Activated CD4-positive, alpha-beta T cell treated with anti-CD3 and anti-CD28 coated beads for 4 hours (primary cell): ENCODE results near the gene STXBP5.

ENCODE experiments used
- DNase-seq, 2 donors: peaks; one replicate each; pipeline ENCODE4 v3.0.0-alpha.2; 2020

STXBP5 gene

DNA sequence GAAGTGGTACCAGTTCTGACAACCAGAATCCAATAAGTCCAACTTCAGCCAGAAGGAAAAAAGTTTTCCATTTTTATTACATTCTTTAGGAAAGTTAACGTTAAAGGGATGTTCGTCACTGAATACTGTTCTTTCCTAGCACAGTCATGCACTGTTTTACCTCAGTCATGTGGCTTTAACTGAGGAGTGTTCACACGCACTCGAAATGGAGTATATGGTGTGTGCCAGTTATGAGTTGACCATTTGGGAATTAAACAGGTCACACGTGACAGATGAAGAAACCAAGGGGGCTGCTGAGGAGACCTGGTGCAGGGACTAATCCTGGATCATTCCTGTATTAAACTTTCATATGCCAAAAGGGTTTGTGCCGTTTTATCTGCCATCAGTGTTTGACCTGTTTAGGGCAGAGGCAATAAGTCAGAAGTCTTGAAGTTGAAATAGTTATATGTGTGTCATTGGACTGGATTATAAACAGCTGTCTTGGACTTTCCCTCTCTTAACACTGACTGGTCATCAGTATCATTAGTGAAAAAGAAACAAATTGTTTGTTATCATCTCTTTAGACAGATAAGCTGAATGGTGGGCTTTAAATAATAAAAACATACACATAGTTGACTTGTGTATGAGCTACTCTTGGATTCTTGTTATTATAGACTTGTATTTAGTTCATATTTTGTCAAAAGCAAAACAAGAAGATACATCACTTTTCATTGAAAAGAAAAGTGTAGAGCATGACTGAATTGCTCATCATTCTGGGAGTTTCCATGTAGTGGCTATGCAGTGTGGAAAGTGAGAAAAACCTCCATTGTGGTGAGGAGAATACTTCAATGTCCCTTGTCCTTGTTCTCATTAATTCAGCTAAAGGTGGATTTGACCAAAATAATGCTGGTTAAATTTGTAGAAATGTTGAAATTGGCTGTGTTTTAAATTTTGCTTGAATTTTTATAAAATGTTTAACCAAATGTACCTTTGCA, 180.8 kb downstream of the STXBP5 start:
- no peak for DNase-seq

DNA sequence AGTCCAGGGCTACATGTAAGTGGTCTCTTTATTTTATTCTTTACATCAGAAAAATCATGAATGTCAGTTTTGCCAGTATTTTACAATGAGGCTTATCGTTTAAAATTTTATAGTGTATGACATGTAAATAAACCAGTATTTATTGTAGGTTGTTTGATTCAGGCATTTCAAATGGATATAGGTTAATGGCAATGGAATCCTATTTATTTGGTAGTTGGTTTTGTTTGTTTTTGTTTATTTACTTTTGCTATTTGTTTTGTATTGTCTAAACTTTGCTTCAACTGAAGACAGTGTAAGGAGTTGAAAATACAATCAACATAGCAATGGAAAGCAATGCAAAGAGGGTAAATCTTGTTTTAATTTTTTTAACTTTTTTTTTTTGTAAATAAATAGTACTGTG, 185.2 kb downstream of the STXBP5 start:
- DNase-seq, result no peak

DNA sequence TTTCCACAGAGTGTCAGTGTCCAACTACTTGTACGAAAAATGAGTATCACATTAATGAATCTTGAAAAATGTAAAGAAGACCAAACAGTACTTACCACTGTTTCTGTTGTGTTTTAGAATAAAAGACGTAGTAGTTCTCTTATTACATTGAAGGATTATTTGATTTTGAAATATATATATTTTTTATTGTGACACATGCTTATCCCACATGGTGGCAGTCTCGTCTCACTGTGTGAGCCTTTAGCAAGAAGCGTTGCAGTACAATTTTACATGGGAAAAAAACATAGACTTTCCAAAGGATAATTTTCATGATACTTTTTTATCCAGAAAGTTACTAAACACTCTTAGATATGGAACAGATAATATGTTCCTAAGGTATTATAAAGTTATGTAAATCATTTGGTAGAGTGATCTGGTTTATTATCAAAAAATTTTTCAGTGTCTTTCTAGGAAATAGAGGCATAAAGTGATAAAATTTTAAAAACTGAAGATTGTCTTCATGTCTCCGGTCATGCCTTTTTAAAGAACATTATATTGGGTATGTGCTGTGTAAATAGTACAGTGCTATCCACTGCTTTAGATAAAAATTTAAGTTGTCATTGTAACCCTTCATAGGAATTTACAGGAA, 186.8 kb downstream of the STXBP5 start:
- DNase-seq, result no peak

GRCh38 chr6:147392917-147393625, 188.9 kb downstream of the STXBP5 start:
- DNase-seq, result no peak

DNA sequence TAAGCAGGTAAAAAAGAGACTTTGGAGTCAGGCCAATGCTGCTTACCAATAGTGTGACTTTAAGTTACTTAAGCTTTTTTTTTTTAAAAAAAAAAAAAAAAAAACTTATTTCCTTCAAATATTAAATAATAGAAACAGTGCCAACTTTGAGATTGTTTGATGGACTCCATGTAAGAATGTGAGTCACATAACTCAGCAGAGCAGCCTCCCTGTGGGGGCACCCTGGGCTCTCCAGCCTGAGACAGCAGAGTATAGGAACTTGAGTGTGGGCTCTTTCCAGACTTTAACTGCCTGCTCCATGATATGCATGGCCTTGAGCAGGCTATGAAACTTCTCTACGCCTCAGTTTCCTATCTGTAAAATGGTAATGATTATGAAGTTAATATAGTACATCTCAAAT, 190.9 kb downstream of the STXBP5 start:
- DNase-seq, result no peak

- no peak for DNase-seq
These were observed 193.1 kb downstream of the STXBP5 start for GRCh38 chr6:147397306-147397705.

DNA sequence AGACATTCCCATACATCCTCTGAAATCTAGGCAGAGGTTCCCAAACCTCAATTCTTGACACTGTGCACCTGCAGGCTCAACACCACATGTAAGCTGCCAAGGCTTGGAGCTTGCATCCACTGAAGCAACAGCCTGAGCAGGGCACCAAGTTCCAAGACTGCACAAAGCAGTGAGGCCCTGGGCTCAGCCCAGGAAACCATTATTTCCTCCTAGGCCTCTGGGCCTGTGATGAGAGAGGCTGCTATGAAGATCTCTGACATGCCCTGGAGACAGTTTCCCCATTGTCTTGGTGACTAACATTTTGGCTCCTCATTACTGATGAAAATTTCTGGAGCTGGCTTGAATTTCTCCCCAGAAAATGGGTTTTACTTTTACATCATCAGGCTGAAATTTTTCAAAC, 196.8 kb downstream of the STXBP5 start:
- no peak for DNase-seq

DNA sequence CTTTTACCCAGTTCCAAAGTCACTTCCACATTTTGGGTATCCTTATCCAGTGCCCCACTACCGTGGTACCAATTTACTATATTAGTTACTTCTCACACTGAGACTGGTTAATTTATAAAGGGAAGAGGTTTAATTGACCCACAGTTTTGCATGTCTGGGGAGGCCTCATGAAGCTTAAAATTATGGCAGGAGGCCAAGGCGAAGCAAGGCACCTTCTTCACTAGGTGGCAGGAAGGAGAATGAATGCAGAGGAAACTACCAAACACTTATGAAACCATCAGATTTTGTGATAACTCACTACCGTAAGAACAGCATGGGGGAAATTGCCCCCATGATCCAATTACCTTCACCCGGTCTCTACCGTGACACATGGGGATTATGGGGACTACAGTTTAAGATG, 197.6 kb downstream of the STXBP5 start:
- no peak for DNase-seq

DNA sequence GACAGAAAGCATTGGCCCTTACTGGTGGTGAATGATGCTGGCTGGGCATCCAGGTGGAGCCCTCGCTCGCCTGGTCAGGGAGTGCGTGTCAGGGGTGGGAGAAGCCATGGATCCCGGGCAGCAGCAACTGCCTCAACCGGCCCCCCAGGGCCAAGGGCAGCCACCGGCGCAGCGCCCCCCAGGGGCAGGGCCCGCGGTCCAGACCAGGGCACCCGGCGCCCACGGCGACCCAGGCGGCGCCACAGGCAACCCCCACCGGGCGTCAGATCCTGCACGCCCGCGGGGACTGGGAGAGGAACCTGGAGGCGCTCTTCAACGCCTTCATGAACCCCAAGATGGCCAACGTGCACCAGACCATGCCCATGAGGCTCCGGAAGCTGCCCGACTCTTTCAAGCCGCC, 202.6 kb downstream of the STXBP5 start:
- DNase-seq, result no peak

GRCh38 chr6:147407571-147407970, 203.4 kb downstream of the STXBP5 start:
- no peak for DNase-seq

DNA sequence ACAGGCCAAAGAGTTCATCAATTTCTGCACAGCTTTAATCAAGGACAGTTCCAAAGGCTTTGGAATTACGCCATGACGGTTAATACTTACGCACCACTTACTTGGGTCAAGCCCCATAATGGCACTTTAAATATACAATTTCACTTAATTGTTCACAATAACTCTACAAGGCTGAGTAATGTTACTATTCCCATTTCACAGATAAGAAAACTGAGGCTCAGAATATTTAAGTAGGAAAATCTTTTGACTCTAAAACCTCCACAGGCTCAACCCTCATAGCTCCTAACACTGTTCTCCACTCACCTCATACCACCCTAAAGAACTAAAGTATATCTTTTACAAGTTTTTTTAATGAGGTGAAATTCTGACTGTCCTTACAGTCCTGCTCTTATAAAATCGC, 212.4 kb downstream of the STXBP5 start:
- DNase-seq, result no peak

DNA sequence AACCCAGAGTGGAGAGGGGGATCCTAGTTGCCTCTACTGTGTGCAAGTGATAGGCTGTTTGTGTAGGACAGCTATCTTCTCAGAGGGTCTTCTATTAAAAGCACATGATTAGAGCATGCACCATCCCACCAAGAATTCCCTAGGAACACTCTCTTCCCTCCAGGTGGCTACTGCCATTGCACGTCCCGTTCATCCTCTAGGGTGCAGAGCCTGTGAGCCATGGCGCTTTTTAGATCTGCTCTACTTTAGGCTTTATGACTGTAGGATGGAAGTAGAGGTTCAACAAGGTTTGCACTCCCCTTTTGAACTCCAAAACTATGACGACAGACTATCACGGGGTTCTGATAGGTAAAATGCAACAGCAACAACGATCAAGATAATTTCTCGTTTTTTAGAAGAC, 213.7 kb downstream of the STXBP5 start:
- DNase-seq, result no peak

DNA sequence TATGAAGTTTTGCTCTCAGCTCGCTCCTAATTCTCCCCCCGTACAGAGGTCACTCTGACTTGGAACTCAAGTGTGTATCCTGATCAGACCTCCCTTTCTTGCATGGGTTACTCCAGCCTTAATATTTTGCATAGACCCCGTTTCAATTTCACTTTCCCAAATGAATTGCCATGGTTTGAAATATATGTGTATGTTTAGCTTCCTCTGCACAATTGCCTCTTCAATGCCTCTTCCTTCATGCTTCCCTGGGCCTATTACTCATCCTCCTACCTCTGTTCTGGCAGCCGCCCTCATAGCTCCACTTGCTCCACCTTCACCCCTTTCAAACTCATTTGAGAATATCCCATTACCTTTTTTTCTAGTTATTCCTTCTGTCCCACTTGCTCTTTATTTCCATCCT, 214.3 kb downstream of the STXBP5 start:
- no peak for DNase-seq

DNA sequence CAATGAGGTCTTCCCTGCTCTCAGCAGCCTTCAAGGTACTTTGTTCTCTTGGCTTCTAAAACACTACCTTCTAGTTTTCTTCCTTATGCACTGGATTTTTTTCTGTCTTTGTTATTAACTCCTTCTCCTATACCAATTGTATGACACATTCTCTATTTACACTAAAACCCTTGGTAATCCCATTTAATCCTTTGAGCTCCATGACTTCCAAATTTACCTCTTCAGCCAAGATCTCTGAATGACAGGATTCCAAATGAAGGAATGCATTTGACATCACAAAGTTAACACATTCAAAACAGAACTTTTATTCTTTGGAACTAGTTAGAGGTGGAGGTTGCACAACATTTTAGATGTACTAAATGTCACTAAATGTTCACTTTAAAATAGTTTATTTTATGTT, 217.7 kb downstream of the STXBP5 start:
- DNase-seq, result no peak

DNA sequence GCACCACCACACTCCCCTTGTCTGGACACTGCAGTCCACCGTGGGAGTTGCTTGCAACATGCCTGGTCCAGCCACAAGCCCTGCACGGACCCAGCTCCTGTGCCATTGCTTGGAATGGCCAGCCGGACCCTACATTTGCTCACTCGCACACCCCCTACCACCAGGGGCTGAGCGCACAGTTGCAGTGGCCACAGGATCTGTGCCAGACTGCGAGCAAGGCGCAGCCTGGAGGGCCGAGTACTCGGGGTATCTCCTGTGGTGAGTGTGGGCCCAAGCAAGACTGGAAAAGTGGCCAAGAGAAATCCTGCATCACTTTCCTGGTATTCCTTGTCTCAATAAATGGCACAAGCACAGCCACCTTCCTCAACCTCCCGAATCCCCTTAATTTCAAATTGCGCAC, 218.9 kb downstream of the STXBP5 start:
- no peak for DNase-seq

- DNase-seq, result no peak
These were observed 225.6 kb downstream of the STXBP5 start for GRCh38 chr6:147429794-147430193.

GRCh38 chr6:147430811-147431210, 226.6 kb downstream of the STXBP5 start:
- no peak for DNase-seq

GRCh38 chr6:147434076-147434475, 229.9 kb downstream of the STXBP5 start:
- DNase-seq, result no peak

GRCh38 chr6:147434516-147434915, 230.3 kb downstream of the STXBP5 start:
- no peak for DNase-seq

GRCh38 chr6:147437615-147438014, 233.4 kb downstream of the STXBP5 start:
- no peak for DNase-seq

DNA sequence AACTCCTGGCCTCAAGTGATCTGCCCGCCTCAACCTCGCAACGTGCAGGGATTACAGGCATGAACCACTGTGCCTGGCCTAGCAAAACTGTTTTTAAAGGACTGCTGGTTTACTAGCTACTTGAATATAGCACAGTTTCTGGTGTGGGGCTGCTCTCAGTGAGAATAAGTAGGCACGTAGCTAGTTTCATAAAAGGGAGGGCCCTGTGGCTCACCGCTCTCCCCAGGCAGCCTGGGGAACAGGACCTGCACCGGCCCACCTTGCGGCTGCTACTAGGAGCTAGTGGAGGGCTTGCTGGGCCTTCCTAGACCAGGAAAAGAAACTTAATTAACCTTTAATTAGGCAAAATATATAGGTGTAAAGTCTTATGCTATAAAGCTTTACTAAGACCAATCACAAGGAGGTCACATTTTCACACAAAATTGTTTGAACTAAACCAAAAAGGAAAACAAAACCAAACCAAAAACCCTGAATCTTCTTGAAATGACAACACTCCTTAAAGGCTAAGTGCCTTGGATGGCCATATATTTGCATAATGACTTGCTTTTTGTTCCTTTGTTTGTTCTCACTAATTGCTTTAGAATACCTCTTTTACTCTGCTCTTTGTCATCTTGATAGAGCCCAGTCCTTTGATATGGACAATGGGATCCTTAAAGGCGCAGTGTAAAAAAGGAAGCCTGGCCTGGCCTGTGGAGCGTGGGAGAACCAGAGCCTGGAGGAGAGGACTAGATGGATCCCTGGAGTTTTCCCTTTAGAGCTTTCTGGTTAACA, 234.7 kb downstream of the STXBP5 start:
- no peak for DNase-seq
